ENCODE results near the gene CLTRN. TPM values are rescaled to one million over a fixed set of nuclear protein-coding genes. Genes with fewer than 3 reads are reported as not detected.

Gene CLTRN
- total RNA-seq, 2 donors from 2014 or later, result 0.28 to 0.70 TPM

DNA sequence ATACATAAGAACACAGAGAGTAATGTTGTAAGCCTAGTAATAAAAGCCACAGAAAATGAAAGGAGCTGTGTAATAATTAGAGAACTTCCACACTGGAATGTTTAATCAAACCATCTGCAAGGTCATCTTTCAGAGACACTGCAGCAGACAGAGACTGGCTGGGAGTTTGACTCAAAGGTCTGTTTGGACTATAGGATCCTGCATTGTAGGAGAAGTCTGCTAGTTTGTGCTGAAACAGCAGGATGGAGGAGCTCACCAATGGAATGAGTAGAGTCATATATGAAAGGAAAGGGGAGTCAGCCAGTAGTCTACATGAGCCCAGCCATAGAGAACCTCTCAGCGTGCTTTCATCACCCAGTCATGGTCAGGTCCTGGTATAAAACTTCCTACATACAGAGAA, 59.4 kb downstream of the CLTRN start:
- no peaks in the 10 kb centered on the region for H3K27me3 ChIP-seq
- no peaks in the 10 kb centered on the region for H3K4me1 ChIP-seq
- TF ChIP-seq, protein P1, sequence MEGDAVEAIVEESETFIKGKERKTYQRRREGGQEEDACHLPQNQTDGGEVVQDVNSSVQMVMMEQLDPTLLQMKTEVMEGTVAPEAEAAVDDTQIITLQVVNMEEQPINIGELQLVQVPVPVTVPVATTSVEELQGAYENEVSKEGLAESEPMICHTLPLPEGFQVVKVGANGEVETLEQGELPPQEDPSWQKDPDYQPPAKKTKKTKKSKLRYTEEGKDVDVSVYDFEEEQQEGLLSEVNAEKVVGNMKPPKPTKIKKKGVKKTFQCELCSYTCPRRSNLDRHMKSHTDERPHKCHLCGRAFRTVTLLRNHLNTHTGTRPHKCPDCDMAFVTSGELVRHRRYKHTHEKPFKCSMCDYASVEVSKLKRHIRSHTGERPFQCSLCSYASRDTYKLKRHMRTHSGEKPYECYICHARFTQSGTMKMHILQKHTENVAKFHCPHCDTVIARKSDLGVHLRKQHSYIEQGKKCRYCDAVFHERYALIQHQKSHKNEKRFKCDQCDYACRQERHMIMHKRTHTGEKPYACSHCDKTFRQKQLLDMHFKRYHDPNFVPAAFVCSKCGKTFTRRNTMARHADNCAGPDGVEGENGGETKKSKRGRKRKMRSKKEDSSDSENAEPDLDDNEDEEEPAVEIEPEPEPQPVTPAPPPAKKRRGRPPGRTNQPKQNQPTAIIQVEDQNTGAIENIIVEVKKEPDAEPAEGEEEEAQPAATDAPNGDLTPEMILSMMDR (IDR thresholded peaks at IDR 0.05), result no peak
- DNase-seq (ENCODE audit: low spot score), result no peak
- H3K4me3 ChIP-seq, result no peak overlapping the region
- H3K36me3 ChIP-seq, result no peaks in the 10 kb centered on the region
- peak overlapping the region in 1 of 2 donors; percentile 55 for H3K27ac ChIP-seq
- H3K9me3 ChIP-seq, result no peaks in the 10 kb centered on the region

- no peaks in the 10 kb centered on the region for H3K36me3 ChIP-seq
- H3K27me3 ChIP-seq, result no peaks in the 10 kb centered on the region
- H3K4me1 ChIP-seq, result no peaks in the 10 kb centered on the region
- no peak overlapping the region for H3K27ac ChIP-seq
- TF ChIP-seq, protein P1 (IDR thresholded peaks at IDR 0.05), result no peak
- no peak for DNase-seq (ENCODE audit: low spot score)
- no peak overlapping the region for H3K4me3 ChIP-seq
- no peaks in the 10 kb centered on the region for H3K9me3 ChIP-seq
Measured at GRCh38 chrX:15602761-15603160, 61.8 kb downstream of the CLTRN start.

- Histone ChIP-seq H3K9me3 (no peaks in the 10 kb centered on the region), H3K4me3 (no peak overlapping the region), H3K36me3 (no peaks in the 10 kb centered on the region), H3K4me1 (no peaks in the 10 kb centered on the region), H3K27ac (no peak overlapping the region), H3K27me3 (no peaks in the 10 kb centered on the region)
- no peak for DNase-seq (ENCODE audit: low spot score)
- TF ChIP-seq, protein P1 (IDR thresholded peaks at IDR 0.05), result no peak
Measured at GRCh38 chrX:15601932-15602331, 62.7 kb downstream of the CLTRN start.

DNA sequence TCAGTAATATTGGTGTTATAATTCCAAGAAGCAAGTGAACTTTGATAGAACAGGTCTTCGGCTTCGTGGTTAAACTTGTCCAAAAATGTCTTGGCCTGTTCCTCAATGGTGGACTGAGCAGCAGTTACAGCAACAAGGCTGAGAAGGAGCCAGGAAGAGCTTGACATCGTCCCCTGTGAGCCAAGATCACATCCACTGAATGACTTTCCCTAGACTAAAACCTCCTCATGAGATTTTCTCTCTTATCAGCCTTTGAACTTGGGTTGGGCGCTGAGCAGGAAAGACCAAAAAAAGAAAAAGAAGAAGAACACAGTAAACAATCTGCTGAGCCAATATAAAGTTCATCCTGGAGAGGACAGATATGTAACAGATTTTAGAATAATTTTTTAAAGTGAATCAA, 63.9 kb downstream of the CLTRN start, which contains the start of gene ACE2:
TSS of gene ACE2 (minus strand) at position 216 of the 400 bp plus-strand sequence. CDS start at position 167, 49 bp downstream.
- Histone ChIP-seq H3K4me3 (peak within 1 kb of the TSS in 1 of 2 donors; percentile 6), H3K27me3 (no peaks in the 10 kb centered on the region), H3K36me3 (no peaks in the 10 kb centered on the region), H3K9me3 (no peaks in the 10 kb centered on the region), H3K27ac (peak within 1 kb of the TSS in 1 of 2 donors; percentile 63), H3K4me1 (no peaks in the 10 kb centered on the region)
- TF ChIP-seq, protein P1 (IDR thresholded peaks at IDR 0.05), result no peak
- no peak for DNase-seq (ENCODE audit: low spot score)

GRCh38 chrX:15600049-15600448, 64.6 kb downstream of the CLTRN start:
- no peaks in the 10 kb centered on the region for H3K27me3 ChIP-seq
- no peak overlapping the region for H3K4me3 ChIP-seq
- no peaks in the 10 kb centered on the region for H3K4me1 ChIP-seq
- DNase-seq (ENCODE audit: low spot score), result no peak
- no peaks in the 10 kb centered on the region for H3K36me3 ChIP-seq
- peak overlapping the region in 1 of 2 donors; percentile 63 for H3K27ac ChIP-seq
- no peaks in the 10 kb centered on the region for H3K9me3 ChIP-seq
- TF ChIP-seq, protein P1 (IDR thresholded peaks at IDR 0.05), result no peak

DNA sequence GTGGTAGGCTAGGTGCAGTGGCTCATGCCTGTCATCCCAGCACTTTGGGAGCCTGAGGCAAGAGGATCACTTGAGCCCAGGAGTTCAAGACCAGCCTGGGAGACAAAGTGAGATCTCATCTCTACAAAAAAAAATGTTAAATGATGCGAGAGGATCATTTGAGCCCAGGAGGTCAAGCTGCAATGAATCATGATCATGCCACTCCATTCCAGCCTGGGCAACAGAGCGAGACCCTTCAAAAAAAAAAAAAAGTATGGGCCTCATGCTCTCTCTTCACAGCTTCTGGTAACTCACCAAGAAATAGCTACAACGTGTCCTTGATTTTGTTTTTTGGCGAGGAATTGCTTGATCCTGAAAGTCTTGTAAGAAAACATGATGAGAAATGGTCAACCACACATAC, 65.1 kb downstream of the CLTRN start:
- DNase-seq (ENCODE audit: low spot score), result no peak
- TF ChIP-seq, protein P1 (IDR thresholded peaks at IDR 0.05), result no peak
- Histone ChIP-seq H3K4me3 (no peak overlapping the region), H3K4me1 (no peaks in the 10 kb centered on the region), H3K9me3 (no peaks in the 10 kb centered on the region), H3K27me3 (no peaks in the 10 kb centered on the region), H3K27ac (peak overlapping the region in 1 of 2 donors; percentile 63), H3K36me3 (no peaks in the 10 kb centered on the region)
